Neutrophil (primary cell): Measurements from ENCODE around the gene YES1.

Source experiments
- H3K27ac ChIP-seq: fragments of 200-600 bp; sonication (generic); 2 replicates; pipeline ENCODE4 v1.5.1; 2016; ENCODE audit warnings: mild to moderate bottlenecking, moderate library complexity
- H3K27me3 ChIP-seq: fragments of 200-600 bp; sonication (generic); 2 replicates; pipeline ENCODE4 v1.6.0; 2016; ENCODE audit warnings: mild to moderate bottlenecking
- H3K36me3 ChIP-seq: fragments of 200-600 bp; sonication (generic); 2 replicates; pipeline ENCODE4 v1.5.1; 2017
- H3K4me1 ChIP-seq, 2 experiments: fragments of 200-600 bp in 1 of 2; sonication (generic) in 1 of 2; 1 replicate in 1 of 2; 2 replicates in 1 of 2; pipeline versions ENCODE4 v1.5.1 to v1.6.1; 2013 to 2016; ENCODE audit warnings: low read depth in 1 of 2, low read length in 1 of 2, mild to moderate bottlenecking in 1 of 2, moderate library complexity in 1 of 2; ENCODE audit not compliant: control insufficient read depth in 1 of 2, insufficient read depth in 1 of 2
- H3K4me3 ChIP-seq, 2 experiments: fragments of 200-600 bp in 1 of 2; sonication (generic) in 1 of 2; 1 replicate in 1 of 2; 2 replicates in 1 of 2; pipeline ENCODE4 v1.5.1; 2013 to 2016; ENCODE audit warnings: low read depth in 1 of 2, low read length in 1 of 2, mild to moderate bottlenecking in 1 of 2, moderate library complexity in 1 of 2
- H3K9me3 ChIP-seq: fragments of 200-600 bp; sonication (generic); 2 replicates; pipeline ENCODE4 v1.5.1; 2016
- TF ChIP-seq, protein P1 (sequence below): fragments of 200-600 bp; sonication (generic); IDR thresholded peaks from 2 replicates; pipeline ENCODE4 v1.5.1; 2016; ENCODE audit warnings: antibody characterized with exemption

YES1 gene

DNA sequence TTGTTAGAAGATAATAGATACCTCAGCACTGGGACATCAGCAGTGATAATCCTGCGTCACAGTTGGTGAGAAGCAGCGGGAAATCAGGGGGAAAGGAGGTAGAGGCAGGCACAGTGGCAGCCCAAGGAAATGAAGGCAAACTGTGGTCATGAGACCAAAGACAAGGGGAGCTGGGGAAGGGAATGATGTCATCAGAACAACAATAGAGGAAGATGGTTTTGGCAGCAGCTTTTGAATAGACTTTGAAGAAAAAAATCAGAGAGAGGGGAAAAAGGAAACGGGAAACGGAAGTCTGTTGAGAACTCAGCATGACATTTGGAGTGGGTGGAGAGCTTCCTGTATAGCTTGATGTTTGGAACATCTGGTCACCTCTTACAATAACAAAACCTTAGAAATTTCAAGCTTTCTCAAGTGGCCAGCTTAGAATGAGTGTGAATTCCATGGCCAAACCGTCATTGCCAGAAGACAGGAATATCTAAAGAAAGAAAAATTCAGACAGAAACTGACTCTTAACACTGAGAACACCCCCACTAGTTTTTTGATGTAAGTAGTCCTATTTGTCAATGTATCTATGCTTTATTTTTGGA, 18.4 kb upstream of the YES1 start:
- peaks cover 77% of the 10 kb centered on the region for H3K27me3 ChIP-seq
- no peaks in the 10 kb centered on the region for H3K9me3 ChIP-seq
- no peaks in the 10 kb centered on the region for H3K4me1 ChIP-seq
- TF ChIP-seq, protein P1, sequence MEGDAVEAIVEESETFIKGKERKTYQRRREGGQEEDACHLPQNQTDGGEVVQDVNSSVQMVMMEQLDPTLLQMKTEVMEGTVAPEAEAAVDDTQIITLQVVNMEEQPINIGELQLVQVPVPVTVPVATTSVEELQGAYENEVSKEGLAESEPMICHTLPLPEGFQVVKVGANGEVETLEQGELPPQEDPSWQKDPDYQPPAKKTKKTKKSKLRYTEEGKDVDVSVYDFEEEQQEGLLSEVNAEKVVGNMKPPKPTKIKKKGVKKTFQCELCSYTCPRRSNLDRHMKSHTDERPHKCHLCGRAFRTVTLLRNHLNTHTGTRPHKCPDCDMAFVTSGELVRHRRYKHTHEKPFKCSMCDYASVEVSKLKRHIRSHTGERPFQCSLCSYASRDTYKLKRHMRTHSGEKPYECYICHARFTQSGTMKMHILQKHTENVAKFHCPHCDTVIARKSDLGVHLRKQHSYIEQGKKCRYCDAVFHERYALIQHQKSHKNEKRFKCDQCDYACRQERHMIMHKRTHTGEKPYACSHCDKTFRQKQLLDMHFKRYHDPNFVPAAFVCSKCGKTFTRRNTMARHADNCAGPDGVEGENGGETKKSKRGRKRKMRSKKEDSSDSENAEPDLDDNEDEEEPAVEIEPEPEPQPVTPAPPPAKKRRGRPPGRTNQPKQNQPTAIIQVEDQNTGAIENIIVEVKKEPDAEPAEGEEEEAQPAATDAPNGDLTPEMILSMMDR: no peak
- H3K4me3 ChIP-seq: no peak overlapping the region
- no peaks in the 10 kb centered on the region for H3K36me3 ChIP-seq
- H3K27ac ChIP-seq: no peak overlapping the region

DNA sequence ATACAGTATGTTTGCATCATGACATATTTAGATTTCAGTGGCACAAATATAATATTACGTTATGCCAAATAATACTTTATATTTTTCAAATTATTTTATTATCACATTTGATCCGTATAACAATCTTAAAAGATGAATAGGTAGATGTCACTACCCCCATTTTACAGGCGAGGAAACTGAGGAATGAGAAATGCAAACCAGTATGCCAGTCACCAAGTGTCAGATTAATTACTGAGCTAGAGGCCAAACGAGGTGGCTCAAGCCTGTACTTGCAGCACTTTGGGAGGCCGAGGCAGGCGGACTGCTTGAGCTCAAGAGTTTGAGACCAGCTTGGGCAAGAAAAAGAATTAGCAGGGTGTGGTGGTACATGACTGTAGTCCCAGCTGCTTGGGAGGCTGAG, 17.4 kb upstream of the YES1 start:
- no peak overlapping the region for H3K27ac ChIP-seq
- no peaks in the 10 kb centered on the region for H3K4me1 ChIP-seq
- no peak overlapping the region for H3K4me3 ChIP-seq
- TF ChIP-seq, protein P1: no peak
- no peaks in the 10 kb centered on the region for H3K36me3 ChIP-seq
- peaks cover 83% of the 10 kb centered on the region for H3K27me3 ChIP-seq
- H3K9me3 ChIP-seq: no peaks in the 10 kb centered on the region

DNA sequence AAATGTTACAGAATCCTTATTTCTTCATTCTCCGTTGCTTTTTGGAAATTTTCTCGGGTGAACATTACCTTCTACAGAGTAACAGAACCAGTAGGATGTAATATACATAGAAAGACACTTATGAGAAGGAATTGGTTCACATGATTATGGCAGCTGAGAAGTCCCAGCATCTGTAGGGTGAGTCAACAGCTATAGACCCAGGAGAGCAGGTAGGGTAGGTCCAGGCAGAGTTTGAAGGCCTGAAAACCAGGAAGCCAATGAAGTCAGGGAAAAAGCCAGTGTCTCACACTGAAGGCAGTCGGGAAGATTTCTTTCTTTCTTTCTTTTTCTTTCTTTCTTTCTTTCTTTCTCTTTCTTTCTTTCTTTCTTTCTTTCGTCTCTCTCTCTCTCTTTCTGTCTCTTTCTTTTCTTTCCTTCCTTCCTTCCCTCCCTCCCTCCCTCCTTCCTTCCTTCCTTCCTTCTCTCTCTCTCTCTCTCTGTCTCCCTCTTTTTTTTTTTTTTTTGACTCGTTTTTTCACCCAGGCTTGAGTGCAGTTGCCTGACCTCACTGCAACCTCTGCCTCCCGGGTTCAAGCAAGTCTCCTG, 15.1 kb upstream of the YES1 start:
- Histone ChIP-seq H3K4me1 (no peaks in the 10 kb centered on the region), H3K9me3 (no peaks in the 10 kb centered on the region), H3K36me3 (no peaks in the 10 kb centered on the region), H3K27me3 (peaks cover 84% of the 10 kb centered on the region), H3K27ac (no peak overlapping the region), H3K4me3 (no peak overlapping the region)
- TF ChIP-seq, protein P1: no peak

DNA sequence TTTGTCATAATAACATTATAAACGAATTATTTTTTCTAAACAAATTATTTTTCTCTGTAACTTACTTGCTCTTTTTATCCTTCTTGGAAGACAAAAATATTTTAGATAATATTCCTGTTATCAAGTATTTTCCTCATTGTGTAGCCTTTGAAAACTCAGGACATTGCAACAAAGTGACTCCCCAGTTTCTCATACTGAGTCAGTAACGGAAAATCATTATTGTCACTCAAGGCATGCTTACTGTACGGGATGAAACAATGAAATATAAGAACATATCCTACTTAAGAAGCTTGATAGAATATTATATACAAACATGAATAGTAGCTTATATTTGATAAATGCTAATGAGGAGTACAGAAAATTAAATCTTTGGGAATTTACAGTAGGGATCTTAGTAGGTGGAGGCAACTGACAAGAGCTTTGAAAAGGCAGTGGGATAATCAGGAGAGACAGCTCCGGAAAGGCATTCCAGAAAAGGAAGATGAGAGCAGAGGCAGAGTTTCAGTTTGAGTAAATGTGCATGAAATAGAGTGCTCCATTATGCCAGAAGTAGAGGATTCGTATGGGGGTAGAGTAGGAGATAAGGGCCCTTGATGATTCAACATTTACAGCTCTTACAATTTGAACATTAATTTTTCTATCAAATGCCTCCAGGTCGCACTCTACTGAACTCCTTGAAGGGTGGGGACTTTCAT, 14.0 kb upstream of the YES1 start:
- TF ChIP-seq, protein P1: no peak
- H3K4me3 ChIP-seq: no peak overlapping the region
- no peaks in the 10 kb centered on the region for H3K36me3 ChIP-seq
- H3K9me3 ChIP-seq: no peaks in the 10 kb centered on the region
- H3K27ac ChIP-seq: no peak overlapping the region
- peaks cover 84% of the 10 kb centered on the region for H3K27me3 ChIP-seq
- no peaks in the 10 kb centered on the region for H3K4me1 ChIP-seq

DNA sequence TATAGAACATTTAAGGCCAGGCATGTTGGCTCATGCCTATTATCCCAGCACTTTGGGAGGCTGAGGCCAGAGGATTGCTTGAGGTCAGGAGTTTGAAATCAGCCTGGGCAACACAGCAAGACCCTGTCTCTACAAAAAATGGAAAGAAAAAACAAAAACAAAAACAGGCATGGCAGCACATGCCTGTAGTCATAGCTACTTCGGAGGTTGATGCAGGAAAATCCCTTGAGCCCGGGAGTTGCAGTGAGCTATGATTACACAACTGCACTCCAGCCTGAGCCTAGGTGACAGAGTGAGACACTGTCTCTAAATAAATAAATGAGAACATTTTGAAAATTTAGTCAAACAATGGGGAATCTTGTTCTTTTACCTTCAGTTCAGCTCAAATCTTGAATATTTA, 12.1 kb upstream of the YES1 start:
- Histone ChIP-seq H3K27me3 (peaks cover 84% of the 10 kb centered on the region), H3K4me1 (no peaks in the 10 kb centered on the region), H3K4me3 (no peak overlapping the region), H3K9me3 (no peaks in the 10 kb centered on the region), H3K27ac (no peak overlapping the region), H3K36me3 (no peaks in the 10 kb centered on the region)
- TF ChIP-seq, protein P1: no peak
